ENCODE measurements around the gene RFT1.
A peak's percentile ranks its signal among the peaks of the same experiment; 100 is the strongest.
"Not testable (repeated sequence)": the region's sequence is repeated elsewhere in the genome, so short reads cannot be mapped to it uniquely, and the experiment has no call there.

The RFT1 gene

DNA sequence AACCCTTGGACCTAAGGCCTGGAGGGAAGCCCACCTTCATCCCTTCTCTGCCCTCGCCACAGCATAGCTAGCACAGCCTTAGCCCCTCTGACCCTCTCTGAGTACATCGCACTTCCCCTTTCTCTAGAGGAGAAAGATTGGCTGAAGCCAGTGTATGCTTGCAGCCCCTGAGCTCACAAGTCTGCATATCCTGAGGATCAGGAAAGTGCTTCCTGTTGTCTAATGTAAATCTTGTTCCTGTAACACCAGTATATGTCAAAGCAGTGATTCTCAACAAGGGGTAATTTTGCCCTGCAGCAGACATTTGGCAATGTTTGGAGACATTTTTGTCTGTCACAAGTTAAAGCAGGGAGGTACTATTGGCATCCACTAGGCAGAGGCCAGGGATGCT is 28.5 kb upstream of the RFT1 start:
- Histone ChIP-seq H4K20me1 (peaks cover 18% of the 10 kb centered on the region), H3K4me2 (peak overlapping the region; percentile 28; the same call in 1 of the 2 replicates), H3K27ac (no peak overlapping the region), H3K4me1 (peaks cover 34% of the 10 kb centered on the region), H3K27me3 (peaks cover 34% of the 10 kb centered on the region), H3K9me3 (no peaks in the 10 kb centered on the region), H3K9ac (no peak overlapping the region), H3K36me3 (no peaks in the 10 kb centered on the region), H3K4me3 (no peak overlapping the region)
- no peak for TF ChIP-seq Cebpa-rat (IDR thresholded peaks at IDR 0.05)

DNA sequence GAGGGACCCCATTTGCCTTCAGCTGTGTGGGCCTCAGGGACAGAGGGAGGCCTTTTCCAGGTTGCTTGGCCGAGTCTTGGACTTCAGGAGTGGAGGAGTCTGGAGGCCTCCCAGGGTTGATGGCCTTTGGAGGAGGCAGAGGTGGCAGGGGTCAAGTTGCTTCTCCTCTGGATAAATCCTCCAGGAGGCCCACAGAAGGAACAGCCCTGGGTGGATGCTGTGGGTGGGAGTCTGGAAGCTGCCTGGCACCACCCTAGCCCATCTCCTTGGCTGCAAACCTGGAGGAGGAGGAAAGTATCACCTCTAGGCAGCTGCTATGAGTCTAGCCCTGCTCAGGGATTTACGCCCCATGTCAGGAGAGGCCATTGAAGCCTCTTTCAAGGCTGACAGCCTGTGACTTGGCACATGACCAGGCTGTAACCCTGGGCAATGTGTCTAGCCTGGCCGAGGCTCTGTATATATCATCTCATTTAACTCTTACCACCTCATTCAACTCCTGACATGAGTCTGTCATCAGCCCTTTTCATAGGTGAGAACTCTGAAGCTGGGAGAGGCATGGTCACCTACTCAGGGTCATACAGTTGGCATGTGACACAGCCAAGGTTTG is 27.8 kb upstream of the RFT1 start:
- H3K27me3 ChIP-seq, result peaks cover 34% of the 10 kb centered on the region
- peak overlapping the region; percentile 28; the same call in 1 of the 2 replicates for H3K4me2 ChIP-seq
- no peak overlapping the region for H3K9ac ChIP-seq
- H3K4me1 ChIP-seq, result peaks cover 27% of the 10 kb centered on the region
- H3K27ac ChIP-seq, result no peak overlapping the region
- no peak overlapping the region for H3K4me3 ChIP-seq
- H4K20me1 ChIP-seq, result peaks cover 11% of the 10 kb centered on the region
- no peaks in the 10 kb centered on the region for H3K36me3 ChIP-seq
- TF ChIP-seq Cebpa-rat (IDR thresholded peaks at IDR 0.05), result no peak
- no peaks in the 10 kb centered on the region for H3K9me3 ChIP-seq

DNA sequence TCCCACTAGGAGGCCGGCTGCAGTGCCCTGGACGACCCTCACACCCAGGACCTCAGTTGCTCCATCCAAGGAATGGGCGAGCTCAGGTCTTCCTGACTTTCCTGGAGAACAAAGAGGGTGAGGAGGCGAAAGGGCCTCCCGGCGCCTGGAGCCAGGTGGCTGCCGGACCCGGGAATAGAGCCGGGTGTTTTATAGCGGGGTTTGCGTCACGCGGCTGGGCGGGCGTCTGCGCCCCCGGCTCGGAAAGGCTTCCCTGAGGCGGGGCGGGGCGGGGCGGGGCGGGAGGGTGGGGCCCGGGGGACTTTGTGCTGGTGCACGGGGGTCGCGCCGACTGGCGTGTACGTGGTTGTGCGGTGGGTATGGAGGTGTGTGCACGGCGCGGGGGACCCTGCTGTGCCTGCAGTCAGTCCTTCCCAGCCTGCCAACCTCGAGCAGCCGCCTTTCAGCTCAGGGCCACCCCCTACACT is 26.2 kb upstream of the RFT1 start:
- H3K4me2 ChIP-seq, result no peak overlapping the region
- no peak overlapping the region for H3K4me3 ChIP-seq
- no peak overlapping the region for H3K9ac ChIP-seq

DNA sequence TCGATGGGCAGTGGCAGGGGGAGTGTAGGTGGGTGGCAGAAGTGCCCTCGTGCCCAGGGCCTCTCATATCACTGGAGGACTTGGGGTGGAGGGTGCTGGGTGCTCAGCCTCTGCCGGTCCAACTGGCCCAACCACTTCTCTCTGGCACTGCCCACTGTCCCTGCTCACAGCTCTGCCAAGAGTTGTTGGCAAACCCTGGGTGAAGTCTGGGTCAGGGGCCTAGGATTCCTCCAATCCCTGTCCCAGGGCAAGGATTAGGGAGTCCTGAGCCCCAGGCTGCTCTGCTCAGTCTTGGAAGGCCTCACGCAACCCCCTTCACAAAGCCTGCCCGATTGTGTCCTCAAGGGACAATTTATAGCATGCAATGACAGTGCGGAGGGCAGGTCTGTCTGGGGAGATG is 25.5 kb upstream of the RFT1 start:
- no peak overlapping the region for H3K4me2 ChIP-seq
- no peak overlapping the region for H3K27ac ChIP-seq
- TF ChIP-seq Cebpa-rat (IDR thresholded peaks at IDR 0.05), result no peak
- no peak overlapping the region for H3K4me3 ChIP-seq
- peaks cover 34% of the 10 kb centered on the region for H3K27me3 ChIP-seq
- no peaks in the 10 kb centered on the region for H3K9me3 ChIP-seq
- no peak overlapping the region for H3K9ac ChIP-seq
- peaks cover 17% of the 10 kb centered on the region for H3K4me1 ChIP-seq
- H3K36me3 ChIP-seq, result no peaks in the 10 kb centered on the region
- no peaks in the 10 kb centered on the region for H4K20me1 ChIP-seq

More for the DNA sequence above, 26.2 kb upstream of the RFT1 start:
- H4K20me1 ChIP-seq, result no peaks in the 10 kb centered on the region; the same call in 1 of the 2 replicates
- H3K9me3 ChIP-seq, result no peaks in the 10 kb centered on the region
- H3K36me3 ChIP-seq, result no peaks in the 10 kb centered on the region
- TF ChIP-seq Cebpa-rat (IDR thresholded peaks at IDR 0.05), result no peak
- peaks cover 17% of the 10 kb centered on the region for H3K4me1 ChIP-seq
- peaks cover 34% of the 10 kb centered on the region for H3K27me3 ChIP-seq
- H3K27ac ChIP-seq, result no peak overlapping the region

DNA sequence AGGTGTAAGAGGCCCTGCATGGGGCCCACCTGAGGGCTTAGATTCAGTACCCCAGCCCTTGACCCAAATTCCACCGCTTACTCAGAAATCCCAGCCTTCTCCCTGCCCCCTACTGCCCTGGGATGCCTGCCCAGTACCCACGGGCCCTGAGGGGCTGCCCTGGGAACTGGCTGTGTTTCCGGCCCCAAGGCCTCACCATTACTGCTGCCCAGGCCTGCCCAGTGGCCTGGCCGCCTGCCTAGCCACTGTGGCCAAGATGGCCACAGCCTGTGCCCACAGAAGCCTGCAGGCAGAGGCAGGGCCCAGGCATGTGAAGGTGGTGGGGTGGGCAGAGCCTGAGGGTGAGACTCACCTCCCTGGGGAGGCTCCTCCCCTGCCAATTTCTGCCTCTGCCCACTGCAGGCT is 24.6 kb upstream of the RFT1 start:
- Histone ChIP-seq H3K4me2 (no peak overlapping the region), H3K4me1 (peaks cover 8% of the 10 kb centered on the region), H3K27ac (no peak overlapping the region), H3K4me3 (no peak overlapping the region), H3K27me3 (peaks cover 34% of the 10 kb centered on the region), H3K36me3 (no peaks in the 10 kb centered on the region), H3K9ac (no peak overlapping the region), H3K9me3 (no peaks in the 10 kb centered on the region), H4K20me1 (no peaks in the 10 kb centered on the region)
- no peak for TF ChIP-seq Cebpa-rat (IDR thresholded peaks at IDR 0.05)

DNA sequence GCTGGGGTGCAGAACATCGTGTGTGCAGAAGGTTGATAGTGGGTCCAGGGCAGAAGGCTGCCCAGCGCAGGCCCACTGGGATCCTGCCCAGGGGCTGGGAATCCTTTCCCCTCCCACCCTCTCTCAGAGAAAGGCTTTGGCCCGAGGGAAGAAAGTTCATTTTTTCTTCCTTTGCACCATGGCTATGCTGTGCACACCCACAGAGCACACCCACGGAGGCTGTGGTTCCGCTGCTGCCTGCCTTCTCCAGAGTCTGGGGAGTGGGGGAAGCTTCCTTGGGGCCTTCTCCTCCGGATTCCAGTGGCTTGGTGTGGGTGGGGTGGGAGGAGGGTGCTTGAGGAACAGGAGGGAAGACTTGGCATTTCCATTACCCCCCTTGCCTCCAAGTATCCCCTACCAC is 23.7 kb upstream of the RFT1 start:
- no peaks in the 10 kb centered on the region for H3K36me3 ChIP-seq
- no peak overlapping the region for H3K4me2 ChIP-seq
- peaks cover 34% of the 10 kb centered on the region for H3K27me3 ChIP-seq
- no peak overlapping the region for H3K4me3 ChIP-seq
- no peaks in the 10 kb centered on the region for H3K9me3 ChIP-seq
- TF ChIP-seq Cebpa-rat (IDR thresholded peaks at IDR 0.05), result no peak
- H4K20me1 ChIP-seq, result no peaks in the 10 kb centered on the region
- no peak overlapping the region for H3K27ac ChIP-seq
- H3K4me1 ChIP-seq, result peaks cover 6% of the 10 kb centered on the region; the same call in 1 of the 2 replicates
- H3K9ac ChIP-seq, result no peak overlapping the region

DNA sequence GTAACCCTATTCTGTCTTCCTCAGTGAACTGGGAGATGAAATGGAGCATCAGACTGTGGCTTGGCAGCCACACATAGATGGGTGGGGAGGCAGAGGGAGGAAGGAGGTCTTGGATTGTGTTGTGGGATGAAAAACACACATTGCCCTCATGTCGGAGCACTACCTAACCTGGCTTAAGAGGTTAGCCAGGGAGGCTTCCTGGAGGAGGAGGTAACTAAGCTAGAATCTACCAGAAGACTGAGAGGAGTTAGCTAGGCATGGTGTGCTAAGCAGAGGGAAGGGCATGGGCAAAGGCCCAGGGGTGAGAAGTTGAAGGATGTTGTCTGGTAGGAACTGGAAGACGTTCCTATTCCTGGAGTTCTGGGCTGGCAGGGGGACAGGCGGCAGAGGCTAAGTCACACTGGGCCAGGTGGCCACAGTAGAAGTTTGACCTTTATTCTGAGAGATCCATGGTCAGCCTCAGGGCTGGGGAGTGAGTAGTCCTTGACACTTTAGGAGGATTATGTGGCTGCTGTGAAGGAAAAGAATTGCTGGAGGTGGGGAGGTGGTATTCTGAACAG is 23.1 kb upstream of the RFT1 start:
- Histone ChIP-seq H3K27me3 (peaks cover 34% of the 10 kb centered on the region), H3K27ac (no peak overlapping the region), H3K4me2 (no peak overlapping the region), H3K36me3 (no peaks in the 10 kb centered on the region), H3K9ac (no peak overlapping the region), H3K4me3 (no peak overlapping the region), H3K9me3 (no peaks in the 10 kb centered on the region), H3K4me1 (0 out of 2 replicates have a peak, but pooled peaks cover under 1% of the 10 kb centered on the region), H4K20me1 (no peaks in the 10 kb centered on the region)
- no peak for TF ChIP-seq Cebpa-rat (IDR thresholded peaks at IDR 0.05)

DNA sequence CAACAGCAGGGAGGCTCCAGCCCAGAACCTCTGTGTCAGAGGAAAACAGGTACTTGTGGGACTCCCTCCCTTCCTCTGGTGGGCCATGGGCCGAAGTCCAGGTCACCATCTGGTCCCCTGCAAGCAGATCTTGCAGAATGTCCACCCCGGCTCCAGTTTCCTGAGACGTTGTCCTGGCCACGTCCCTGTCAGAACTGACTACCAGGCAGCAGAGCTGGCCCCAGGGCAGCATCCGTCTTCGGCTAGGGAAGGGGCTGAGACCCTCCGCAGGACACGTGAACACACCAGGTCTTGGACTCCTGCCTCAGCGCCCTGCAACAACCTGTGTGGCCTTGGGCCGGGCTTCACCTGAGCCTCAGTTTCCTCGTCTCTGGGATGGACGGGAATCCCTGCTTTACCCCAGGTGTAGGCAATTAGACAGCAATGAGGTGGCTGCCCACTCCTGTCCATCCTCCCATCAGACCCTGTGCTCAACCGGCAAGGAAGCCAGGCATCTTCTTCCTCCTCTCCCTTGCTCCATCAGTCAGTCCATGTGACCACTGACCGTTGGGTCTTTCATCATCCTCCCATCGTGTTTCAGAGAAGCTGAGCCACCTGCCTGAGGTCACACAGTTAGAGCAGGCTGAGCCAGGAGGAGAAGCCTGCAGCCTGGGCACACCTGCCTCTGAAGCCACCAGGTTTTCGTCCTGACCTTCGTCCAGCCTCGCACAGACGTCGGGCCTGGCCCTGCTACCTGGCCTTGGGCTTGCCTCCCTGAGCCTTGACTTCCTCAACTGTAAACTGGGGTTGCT is 21.8 kb upstream of the RFT1 start:
- Histone ChIP-seq H3K4me2 (no peak overlapping the region), H4K20me1 (no peaks in the 10 kb centered on the region), H3K9me3 (no peaks in the 10 kb centered on the region), H3K36me3 (no peaks in the 10 kb centered on the region), H3K4me1 (no peaks in the 10 kb centered on the region), H3K27me3 (peaks cover 23% of the 10 kb centered on the region), H3K27ac (no peak overlapping the region), H3K4me3 (no peak overlapping the region), H3K9ac (no peak overlapping the region)
- TF ChIP-seq Cebpa-rat (IDR thresholded peaks at IDR 0.05), result no peak

DNA sequence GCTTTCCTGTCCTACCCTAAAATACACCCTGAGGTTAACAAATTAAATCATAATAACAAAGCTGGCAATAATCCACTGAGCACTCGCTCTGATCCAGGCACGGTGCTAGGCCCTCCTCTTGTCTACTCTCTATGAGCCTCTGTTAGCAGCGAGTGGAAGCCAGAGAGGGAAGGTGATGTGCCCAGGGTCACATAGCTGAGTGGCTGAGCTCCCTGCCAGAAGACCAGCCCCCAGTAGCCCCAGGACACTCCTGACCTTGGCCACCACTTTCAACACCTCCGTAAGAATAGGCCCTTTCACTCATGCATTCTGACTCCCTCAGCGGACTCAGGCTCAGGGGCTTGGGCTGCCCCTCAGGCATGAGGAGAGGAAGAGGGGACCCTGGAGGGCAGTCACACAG is 21.2 kb upstream of the RFT1 start:
- no peaks in the 10 kb centered on the region for H4K20me1 ChIP-seq
- no peak overlapping the region for H3K27ac ChIP-seq
- peaks cover 17% of the 10 kb centered on the region for H3K27me3 ChIP-seq
- no peak overlapping the region for H3K9ac ChIP-seq
- no peak for TF ChIP-seq Cebpa-rat (IDR thresholded peaks at IDR 0.05)
- H3K4me3 ChIP-seq, result no peak overlapping the region
- no peaks in the 10 kb centered on the region for H3K4me1 ChIP-seq
- H3K4me2 ChIP-seq, result no peak overlapping the region
- no peaks in the 10 kb centered on the region for H3K36me3 ChIP-seq
- no peaks in the 10 kb centered on the region for H3K9me3 ChIP-seq

DNA sequence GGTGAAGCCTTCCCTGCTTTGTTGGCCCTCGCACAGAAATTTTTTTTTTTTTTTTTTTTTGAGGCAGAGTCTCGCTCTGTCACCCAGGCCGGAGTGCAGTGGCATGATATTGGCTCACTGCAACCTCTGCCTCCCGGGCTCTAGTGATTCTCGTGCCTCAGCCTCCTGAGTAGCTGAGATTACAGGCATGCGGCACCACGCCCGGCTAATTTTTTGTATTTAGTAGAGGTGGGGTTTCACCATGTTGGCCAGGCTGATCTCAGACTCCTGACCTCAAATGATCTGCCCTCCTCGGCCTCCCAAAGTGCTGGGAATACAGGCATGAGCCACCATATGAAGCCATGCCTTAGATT is 20.8 kb upstream of the RFT1 start:
- not testable (repeated sequence) for H4K20me1 ChIP-seq, H3K9me3 ChIP-seq, H3K4me3 ChIP-seq, H3K4me1 ChIP-seq, H3K27ac ChIP-seq, H3K9ac ChIP-seq, H3K4me2 ChIP-seq, H3K36me3 ChIP-seq
- H3K27me3 ChIP-seq, result peaks cover 14% of the 10 kb centered on the region; the same call in 1 of the 2 replicates
